EL (cell line): ENCODE measurements around the gene NDUFAB1.
"Not testable (repeated sequence)": the region's sequence is repeated elsewhere in the genome, so short reads cannot be mapped to it uniquely, and the experiment has no call there.

Source experiments
- DNase-seq: peaks from one replicate; pipeline ENCODE4 v3.0.0-alpha.2; 2016

The NDUFAB1 gene

DNA sequence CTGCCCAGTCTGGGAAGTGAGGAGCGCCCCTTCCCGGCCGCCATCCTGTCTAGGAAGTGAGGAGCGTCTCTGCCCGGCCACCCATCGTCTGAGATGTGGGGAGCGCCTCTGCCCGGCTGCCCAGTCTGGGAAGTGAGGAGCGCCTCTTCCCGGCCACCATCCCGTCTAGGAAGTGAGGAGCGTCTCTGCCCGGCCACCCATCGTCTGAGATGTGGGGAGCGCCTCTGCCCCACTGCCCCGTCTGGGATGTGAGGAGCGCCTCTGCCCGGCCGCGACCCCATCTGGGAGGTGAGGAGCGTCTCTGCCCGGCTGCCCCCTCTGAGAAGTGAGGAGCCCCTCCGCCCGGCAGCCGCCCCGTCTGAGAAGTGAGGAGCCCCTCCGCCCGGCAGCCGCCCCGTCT is 12.8 kb downstream of the NDUFAB1 start:
- DNase-seq = not testable (repeated sequence)

DNA sequence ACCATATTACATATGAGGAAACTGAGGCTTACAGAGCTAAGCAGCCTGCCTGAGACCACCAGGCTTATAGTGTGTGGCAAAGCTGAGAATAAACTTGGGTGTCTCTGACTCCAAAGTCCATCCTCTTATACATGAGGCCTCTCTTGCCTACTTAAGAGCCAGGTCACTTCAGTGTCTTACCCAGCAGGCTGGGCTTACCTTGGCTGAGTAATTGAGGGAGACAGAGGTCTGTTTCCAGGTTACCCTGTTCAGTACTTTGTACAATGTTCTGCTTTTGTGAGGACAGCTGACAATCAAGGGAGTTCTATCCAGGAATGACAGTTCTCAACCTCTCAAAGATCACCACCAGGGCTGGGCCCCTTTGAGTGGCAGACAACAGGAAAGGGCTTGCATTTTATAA is 14.4 kb downstream of the NDUFAB1 start:
- DNase-seq = no peak

DNA sequence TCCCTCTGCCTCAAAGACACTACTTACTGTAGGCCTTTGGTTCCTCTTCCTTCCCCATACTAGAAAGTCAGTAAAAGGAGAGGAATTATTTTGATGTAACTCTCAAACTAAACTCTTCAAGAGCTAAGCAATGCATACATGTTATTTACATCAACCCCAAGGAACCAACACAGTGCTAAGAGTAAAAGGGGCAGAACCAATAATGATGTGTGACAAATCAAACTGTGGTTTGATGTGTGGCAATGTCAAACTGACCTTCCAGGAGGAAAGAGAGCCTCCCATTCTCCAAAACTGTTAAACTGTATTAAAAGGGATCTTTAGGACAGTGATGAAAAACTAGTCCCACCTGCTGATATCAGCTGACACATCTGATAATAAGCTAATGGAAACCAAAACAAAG is 15.7 kb downstream of the NDUFAB1 start:
- no peak for DNase-seq

DNA sequence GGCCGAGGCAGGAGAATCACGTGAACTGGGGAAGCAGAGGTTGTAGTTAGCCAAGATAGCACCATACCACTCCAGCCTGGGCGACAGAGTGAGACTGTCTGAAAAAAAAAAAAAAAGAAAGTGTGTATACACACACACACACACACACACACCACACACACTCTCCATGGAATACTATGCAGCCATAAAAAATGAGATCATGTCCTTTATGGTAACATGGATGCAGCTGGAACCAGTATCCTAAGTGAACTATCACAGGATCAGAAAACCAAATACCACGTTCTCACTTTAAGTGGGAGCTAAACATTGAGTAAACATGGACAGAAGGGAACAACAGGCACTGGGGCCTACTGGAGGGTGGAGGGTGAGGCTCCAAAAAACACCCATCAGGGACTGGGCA is 16.7 kb downstream of the NDUFAB1 start:
- DNase-seq = no peak

DNA sequence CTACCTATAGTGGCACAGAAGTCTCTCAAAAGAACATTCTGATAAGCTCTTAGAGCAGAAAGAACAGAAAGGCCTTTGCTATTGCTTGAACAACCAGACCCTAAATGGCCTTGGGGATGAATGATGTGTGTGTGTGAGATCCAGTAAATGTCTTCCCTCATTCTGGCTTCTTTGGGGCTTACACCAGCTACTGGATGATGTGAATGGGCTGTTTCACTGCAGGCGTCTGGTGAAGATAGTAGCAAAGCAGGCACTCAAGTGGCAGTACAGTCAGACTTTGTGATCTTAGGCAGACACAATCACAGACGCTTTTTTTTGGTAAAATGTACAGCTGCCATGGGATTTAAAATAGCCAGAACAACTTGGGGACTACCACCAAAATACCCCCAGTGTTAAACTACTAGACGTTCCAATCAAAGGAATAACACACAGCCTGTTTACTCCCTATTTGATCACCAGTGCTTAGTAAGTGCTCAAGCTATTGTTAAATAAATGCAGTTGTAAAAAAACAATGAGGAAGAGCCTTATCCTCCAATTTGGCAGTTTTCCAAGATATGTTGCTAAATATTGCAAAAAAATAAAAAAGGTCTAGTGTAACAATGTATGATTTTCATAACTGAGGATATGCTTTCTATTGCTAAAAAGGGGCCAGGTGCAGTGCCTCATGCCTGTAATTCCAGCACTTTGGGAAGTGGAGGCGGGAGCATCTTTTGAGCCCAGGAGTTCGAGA is 17.9 kb downstream of the NDUFAB1 start:
- DNase-seq = no peak

DNA sequence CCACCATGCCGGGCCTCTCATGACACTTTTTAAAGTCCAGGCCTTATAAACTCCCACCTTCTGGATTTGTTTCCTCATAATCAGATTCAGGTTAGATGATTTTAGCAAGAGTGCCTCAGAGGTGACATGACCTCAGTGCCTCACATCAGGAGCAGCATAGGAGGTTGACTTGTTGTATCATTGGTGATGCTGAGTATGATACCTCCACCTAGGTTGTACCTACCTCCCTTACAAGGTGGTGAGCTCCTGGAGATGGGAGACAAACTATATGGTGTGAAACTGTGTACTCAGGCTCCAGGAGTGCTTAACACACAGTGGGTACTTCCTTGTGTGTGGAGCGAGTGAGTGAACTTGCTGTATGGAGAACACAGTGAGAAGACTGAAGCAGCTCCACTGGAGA is 18.6 kb downstream of the NDUFAB1 start:
- DNase-seq = no peak

DNA sequence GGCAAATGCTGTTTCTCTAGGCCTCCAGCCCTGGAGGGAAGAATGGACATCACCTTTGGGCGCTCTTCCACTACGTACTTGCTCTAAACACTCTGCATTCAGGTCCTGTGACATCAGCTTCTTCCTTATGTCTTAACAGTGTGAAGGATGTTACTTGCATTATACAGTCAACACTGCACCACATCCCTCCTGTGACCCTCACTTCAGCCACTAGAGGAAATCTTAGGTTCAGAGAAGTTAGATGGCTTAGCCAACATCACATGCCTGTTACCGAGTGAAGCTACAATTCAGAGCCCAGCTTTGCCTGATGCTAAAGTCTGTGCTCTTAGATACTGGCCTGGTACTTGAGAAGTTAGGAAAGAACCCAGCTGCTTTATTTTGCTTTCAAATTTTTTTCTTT is 20.3 kb downstream of the NDUFAB1 start:
- no peak for DNase-seq

DNA sequence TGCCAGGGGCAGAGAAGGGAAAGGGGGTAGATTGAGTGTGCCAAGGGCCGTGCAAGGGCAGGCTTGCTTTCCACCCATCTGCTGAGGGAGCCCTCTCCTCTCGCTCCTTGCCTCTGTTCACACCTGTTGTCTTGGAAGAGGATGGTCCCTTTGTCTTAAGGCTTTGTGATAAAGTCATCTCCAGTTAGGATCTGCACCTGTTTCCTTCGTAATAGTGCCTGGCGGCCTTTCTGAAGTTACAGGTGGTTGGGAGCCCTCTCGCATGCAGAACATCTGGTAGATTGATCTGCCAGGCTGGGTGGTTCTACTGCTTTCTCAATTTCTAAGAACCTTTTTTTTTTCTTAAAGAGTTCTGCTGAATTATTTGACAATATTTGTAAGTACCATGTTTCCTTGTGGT is 22.3 kb downstream of the NDUFAB1 start:
- DNase-seq = no peak

DNA sequence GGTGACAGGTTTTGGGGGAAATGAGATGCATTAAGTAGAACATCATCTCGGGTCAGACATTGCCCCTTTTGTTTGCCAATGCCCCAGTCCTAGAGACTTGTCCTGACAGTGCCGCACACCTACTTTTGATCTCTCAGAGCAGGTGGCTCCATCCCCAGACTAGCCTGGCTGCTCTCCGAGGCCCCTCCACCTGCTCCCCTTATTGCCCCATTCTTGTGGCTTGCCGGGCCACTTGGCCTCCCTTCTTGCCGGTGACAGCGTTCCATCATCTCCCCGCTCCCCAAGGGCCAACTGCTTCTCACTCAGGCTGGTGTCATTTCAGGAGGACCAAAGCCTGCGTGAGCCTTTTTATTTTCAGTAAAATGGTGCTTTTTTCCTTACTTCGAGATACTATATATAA is 23.7 kb downstream of the NDUFAB1 start:
- DNase-seq = no peak

DNA sequence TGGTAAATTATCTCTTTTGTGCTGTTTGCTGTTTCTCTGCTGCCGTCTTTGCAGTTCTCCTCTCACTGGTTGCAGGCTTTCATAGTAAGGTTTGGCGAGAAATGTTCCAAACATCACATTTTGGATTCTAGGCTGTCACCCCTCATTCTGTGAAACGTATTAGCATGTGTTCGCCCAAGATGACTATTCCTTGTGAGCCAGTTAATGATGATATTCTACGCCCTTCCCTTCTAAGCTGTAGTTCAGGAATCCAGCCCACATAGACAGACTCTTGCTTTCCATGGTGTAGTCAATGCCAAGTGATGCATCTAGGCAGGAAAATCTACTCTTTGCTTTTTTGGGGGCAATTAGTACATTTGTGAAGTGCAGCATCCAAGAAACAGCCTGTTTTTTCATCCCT is 24.2 kb downstream of the NDUFAB1 start:
- no peak for DNase-seq

DNA sequence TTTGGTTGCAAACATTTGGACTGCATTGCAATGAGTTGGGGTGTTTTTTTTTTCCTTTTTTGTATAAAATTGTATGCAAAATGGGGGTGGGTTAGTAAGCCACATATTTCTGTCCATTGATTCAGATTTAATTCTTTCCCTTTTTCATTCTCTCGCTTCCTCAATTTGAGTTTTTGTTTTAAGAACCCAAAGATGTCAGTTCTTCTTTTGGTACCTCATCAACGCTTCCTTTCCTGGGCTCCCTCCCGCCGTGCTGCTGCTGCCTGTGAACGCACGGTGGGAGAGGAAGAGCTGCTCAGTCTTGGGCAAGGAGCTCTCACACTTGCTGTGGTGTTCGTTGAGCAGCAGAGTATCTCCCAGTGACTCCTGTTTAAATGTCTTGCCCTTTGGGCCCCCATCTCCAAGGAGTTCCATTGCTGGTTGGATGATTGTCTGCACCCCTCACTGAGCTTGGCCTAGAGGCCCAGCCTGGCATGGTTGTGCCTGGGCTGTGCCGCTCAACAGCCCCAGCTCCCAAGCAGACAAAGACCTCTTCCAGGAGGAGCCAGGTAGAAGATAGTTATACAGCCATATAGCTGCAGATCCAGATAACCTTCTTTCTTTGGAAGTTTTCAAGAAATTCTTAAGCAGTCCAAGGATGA is 25.0 kb downstream of the NDUFAB1 start:
- DNase-seq = no peak

DNA sequence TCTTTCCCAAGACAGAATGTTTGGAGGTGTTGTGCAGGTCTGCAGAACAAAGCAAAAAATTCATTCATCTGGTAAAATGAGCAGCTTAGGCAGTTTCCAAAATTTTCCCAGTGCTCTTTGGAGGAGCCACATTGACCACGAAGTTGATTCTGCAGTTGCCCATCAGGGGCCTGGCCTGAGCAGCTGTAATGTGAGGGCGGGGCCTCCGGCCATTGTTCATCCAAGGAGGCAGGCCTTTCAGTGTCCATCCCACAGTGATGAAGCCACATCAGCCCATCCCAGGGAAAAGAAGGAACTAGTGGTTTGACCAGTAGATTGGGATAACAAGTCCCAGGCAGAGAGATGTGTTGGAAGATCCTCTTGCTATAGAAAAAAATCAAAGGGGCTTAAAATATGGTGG is 28.5 kb downstream of the NDUFAB1 start:
- no peak for DNase-seq

DNA sequence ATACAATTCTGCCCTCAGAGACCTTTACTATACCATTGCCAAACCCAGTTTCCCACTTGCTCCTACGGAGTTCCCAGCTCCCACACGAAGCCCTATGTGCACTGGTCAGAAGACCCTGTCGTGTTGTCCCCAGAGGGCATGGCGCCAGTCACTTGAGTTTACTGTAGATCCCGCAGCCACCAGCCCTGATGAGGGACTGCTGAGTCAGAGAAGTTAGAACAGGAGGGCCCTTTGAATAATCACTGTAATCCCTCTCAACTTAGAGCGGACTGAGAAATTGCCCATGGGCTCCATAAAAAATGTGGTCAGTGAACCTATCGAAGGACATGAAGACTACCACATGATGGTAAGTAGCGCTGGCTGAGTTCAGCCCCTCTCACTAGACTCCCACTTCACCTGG is 29.4 kb downstream of the NDUFAB1 start:
- DNase-seq = no peak

DNA sequence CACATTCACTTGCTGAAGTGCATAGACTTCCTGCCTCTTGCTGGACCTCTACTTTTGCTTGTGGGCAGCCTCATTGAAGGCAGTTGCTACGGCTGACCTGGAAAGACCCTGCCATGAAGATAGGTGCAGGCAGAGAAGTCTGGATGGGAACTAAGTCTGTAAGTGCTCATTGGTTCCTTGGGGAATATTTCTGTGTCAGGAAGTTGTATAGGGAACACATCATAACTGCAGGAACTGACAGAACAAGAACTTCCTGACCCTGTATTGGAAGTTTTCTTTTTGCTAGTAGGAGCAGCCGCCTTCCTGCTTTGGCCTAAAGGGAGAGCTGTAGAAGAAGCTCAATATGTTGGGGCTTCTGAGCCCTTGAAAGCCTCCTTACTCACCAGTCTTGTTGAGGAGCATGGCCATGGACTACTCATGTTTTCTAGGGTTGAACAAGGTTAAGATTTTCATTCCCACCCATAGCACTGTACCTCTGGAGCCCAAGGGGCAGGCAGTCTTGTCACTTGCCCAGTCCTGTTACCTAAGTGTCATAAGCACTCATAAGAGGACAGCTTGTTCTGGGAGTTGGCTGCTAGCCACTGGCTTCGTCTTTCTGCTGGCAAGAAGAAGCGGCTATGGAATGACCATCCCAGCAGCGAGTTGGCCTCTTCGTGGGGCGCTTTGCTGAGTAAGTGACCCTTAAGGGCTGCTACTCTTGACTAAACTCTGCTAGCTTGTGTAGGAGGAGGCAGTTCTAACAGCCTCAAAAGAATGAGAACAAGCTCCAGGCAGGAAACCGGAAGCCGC is 31.3 kb downstream of the NDUFAB1 start:
- DNase-seq = no peak

DNA sequence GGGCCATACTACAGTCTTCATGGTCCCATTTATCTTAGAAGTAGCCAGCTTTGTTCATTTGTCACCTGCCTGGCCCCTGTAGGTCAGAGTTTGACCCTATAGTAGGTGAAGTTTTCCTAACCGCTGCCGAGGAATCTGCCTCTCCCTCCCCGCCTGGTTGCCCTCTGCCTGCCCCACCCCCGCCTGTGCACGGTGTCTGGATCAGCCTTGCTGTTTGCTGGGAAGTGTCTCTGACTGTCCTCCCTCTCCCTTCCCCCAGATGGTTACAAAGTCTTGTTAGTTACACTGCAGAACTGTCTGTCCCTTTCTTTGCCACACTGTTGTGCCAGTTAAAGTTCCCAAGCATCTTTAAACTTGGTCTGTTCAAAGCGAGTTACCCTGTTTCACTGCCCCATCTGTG is 32.9 kb downstream of the NDUFAB1 start:
- DNase-seq = no peak

DNA sequence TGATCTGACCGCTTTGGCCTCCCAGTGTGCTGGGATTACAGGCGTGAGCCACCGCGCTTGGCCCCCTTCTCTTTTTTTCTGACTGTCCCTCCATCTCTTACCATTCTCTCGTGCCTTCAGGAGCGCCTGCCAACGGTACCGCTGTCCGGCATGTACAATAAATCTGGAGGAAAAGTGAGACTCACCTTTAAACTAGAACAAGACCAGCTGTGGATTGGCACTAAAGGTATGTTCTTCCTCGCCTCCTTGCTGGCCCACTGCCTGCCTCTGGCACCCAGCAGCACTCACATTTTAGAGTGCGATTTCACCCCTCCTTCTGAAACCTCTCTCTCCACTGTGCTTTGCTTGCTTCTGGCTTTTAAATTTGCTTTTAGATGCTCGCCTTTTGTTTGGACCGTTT is 33.6 kb downstream of the NDUFAB1 start:
- no peak for DNase-seq

DNA sequence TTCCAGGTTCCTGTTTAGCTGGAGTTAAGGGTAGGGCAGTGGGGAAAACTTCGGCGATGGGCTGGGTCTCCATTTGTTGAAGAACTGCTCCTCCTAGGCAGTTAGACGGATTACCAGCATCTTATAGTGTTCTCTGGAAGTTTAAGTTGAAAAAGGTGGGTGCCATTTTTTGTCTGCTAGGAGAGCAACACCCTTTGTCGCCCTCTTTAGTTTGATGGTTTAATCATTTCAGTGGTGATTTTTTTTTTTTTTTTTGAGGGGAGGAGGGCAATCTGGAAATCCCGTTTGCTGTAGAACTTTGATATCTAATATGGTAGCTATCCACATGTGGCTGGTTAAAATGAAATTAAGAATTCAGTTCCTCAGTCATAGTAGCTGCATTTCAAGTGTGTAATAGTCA is 34.5 kb downstream of the NDUFAB1 start:
- no peak for DNase-seq

DNA sequence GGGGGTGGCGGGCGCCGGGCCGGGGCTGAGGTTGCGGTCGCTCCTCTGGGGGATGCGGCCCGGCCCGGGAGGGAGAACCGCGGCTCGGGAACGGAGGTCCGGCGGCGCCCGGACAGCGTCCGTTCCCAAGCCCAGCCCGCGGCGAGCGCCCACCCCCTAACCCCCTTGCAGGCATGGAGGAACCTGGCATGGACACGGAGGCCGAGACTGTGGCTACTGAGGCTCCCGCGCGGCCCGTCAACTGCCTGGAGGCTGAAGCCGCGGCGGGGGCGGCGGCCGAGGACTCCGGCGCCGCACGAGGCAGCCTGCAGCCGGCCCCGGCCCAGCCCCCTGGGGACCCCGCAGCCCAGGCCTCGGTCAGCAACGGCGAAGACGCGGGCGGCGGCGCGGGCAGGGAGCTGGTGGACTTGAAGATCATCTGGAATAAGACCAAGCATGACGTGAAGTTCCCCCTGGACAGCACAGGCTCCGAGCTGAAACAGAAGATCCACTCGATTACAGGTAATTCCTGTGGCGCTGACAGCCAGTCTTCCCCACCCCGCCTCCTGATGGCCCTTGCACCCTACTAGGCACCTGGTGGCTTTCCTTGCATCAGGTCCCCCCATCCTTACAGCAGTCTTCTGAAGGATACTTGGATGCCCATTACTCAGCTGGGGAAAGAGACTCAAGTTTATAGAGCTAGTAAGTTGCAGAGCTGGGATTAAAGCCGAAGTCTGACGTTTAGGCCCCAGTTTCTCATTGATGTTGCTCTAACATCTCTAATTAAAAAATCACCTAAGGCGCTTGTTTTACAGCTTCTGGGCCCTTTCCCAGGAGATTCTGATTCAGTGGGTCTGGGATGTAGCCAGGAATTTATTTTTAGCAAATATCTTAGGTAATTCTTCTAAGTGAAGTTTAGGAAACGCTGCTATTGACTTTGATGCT is 38.1 kb downstream of the NDUFAB1 start:
- peak; percentile 25 for DNase-seq

DNA sequence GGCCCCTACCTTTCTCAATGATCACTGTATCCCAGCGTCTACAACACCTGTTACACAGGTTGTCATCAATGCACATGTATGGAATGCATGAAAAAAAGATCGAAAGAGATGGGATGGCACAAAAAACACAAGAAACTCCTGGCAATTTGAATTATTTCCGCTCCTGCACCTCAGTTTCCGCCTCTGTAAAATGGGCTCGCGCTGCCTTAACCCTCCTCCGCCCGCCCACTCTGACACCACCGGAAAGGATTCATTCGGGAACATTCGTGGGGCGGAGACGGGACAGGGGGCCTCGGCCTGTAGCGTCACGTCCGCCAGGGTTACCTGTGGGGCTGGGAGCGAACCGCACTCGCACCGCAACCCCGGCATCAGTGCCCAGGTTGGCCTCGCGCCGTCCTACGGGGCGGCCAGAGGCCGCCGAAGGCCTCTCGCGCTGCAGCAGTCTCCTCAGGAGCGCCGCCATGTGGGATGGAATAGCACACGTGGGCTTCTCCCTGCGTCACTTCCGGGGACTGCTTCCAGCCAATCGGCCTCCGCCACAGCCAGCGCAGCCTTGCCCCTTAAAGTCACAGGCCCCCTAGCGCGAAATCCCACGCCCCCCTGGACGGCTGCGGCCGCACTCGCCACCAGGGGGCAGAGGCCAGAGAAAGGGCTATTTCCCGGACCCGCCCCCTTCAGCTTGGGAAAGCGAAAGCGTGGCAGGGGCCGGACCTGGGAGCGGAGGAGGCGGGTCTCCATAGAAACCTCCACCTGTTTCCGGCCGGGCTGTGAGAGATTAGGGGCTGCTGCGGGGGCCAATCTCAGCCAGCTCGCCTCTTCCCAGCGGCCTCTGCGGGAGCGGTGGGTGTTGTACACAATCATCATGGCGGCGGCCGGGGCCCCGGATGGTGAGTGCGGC is 39.0 kb downstream of the NDUFAB1 start, which contains the start of the genes EARS2 and UBFD1:
EARS2 (minus strand) TSS at position 470 of the 898 bp plus-strand sequence; CDS start at position 463, 7 bp downstream.
UBFD1 (plus strand) TSS at position 847 of the 898 bp plus-strand sequence; CDS start at position 863, 16 bp downstream.
- peak; percentile 98 for DNase-seq

DNA sequence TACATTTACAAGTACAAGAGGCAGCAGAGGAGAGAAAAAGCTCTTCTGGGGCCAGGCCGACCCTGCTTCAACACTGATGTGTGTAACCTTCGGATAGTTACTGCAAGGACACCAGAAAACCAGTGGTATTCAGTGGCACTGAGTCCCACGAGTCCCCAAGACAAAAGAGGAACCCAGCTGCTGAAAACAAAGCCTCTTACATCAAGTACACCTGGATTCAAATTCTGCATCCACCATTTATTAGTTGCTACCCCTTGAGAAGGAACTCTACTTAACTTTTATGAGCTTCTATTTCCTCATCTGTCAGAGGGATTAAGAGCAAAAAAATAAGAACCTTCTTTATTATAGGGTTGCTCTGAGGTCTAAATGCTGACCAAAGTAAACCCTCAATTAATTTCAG is 41.6 kb downstream of the NDUFAB1 start:
- no peak for DNase-seq

DNA sequence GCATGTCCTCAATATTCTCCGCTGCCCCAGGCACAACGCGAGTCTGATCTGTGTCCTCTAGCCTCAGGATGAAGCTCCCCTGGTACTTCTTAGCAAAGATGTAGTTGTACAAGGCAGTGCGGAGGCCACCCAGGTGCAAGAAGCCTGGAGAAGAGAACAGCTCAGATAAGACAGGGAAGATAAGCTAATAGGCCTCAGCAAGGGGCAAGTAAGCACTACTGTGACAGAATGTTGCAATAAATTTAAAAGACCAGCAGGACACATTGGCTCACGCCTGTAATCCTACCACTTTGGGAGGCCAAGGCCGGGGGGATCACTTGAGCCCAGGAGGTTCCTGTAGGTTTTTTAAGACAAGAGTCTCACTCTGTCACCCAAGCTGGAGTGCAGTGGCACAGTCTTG is 44.0 kb downstream of the NDUFAB1 start:
- DNase-seq = no peak

DNA sequence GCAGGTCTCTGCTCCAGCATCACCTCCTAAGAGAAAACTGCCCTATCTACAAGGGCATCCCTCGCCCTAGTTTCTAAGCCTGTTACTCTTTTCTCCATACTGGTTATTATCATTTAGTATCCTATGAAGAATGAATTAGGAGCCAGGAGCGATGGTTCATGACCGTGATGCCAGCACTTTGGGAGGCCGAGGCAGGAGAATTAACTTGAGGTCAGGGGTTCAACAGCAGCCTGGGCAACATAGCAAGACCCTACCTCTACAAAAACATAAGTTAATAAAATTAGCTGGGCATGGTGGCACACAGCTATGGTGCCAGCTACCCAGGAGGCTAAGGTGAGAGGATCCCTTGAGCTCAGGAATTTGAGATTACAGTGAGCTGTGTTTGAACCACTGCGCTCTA is 46.2 kb downstream of the NDUFAB1 start:
- no peak for DNase-seq
